Astrocyte (in vitro differentiated cells and primary cell): ENCODE results near the gene SLC52A3. TPM values are rescaled to one million over a fixed set of nuclear protein-coding genes. Genes with fewer than 3 reads are reported as not detected.

Experiments
- DNase-seq: peaks from one replicate; pipeline ENCODE4 v3.0.0-alpha.2; 2010; ENCODE audit warnings: low read depth
- FAIRE-seq: peaks from 2 replicates; lab custom pipeline; 2011; peaks lifted over from hg19 to GRCh38; lab: Jason Lieb, UNC
- H2AFZ ChIP-seq: 2 replicates; pipeline ENCODE4 v1.6.0; 2012; ENCODE audit warnings: low read depth, low read length, inconsistent platforms
- H3K27ac ChIP-seq: 2 replicates; pipeline ENCODE4 v1.5.1; 2011; ENCODE audit warnings: low read depth, low read length, inconsistent platforms
- H3K27me3 ChIP-seq: 2 replicates; pipeline ENCODE4 v1.6.0; 2011; ENCODE audit warnings: low read length, inconsistent platforms; ENCODE audit not compliant: insufficient read depth
- H3K36me3 ChIP-seq: 2 replicates; pipeline ENCODE4 v1.5.1; 2011; ENCODE audit warnings: low read length, inconsistent platforms; ENCODE audit not compliant: insufficient read depth
- H3K4me1 ChIP-seq: 2 replicates; pipeline ENCODE4 v1.5.1; 2011; ENCODE audit warnings: low read length, inconsistent platforms; ENCODE audit not compliant: insufficient read depth
- H3K4me2 ChIP-seq: 2 replicates; pipeline ENCODE4 v1.6.0; 2012; ENCODE audit warnings: low read length, inconsistent platforms
- H3K4me3 ChIP-seq: 2 replicates; pipeline ENCODE4 v1.5.1; 2011; ENCODE audit warnings: low read depth, mild to moderate bottlenecking, low read length, inconsistent platforms; ENCODE audit not compliant: insufficient read depth
- H3K79me2 ChIP-seq: 2 replicates; pipeline ENCODE4 v1.6.0; 2012; ENCODE audit warnings: mild to moderate bottlenecking, low read length, inconsistent platforms; ENCODE audit not compliant: insufficient read depth
- H3K9ac ChIP-seq: 2 replicates; pipeline ENCODE4 v1.6.0; 2012; ENCODE audit warnings: mild to moderate bottlenecking, low read length, inconsistent platforms
- H3K9me3 ChIP-seq: 2 replicates; pipeline ENCODE4 v1.5.1; 2012; ENCODE audit warnings: low read depth, mild to moderate bottlenecking, low read length, inconsistent platforms; ENCODE audit not compliant: insufficient read depth
- H4K20me1 ChIP-seq: 2 replicates; pipeline ENCODE4 v1.6.0; 2012; ENCODE audit warnings: low read length, inconsistent platforms; ENCODE audit not compliant: insufficient read depth
- H3K27ac Mint-ChIP-seq: one replicate; pipeline ENCODE4 v1.8.0; 2021; ENCODE audit warnings: mild to moderate bottlenecking, mixed read lengths; ENCODE audit not compliant: unreplicated experiment
- H3K27me3 Mint-ChIP-seq: one replicate; pipeline ENCODE4 v1.8.0; 2021; ENCODE audit warnings: low read depth, mixed read lengths; ENCODE audit not compliant: unreplicated experiment
- H3K36me3 Mint-ChIP-seq: one replicate; pipeline ENCODE4 v1.8.0; 2021; ENCODE audit warnings: low read depth, mixed read lengths; ENCODE audit not compliant: unreplicated experiment
- H3K4me1 Mint-ChIP-seq: one replicate; pipeline ENCODE4 v1.8.0; 2021; ENCODE audit warnings: low read depth, mixed read lengths; ENCODE audit not compliant: unreplicated experiment
- H3K4me3 Mint-ChIP-seq: one replicate; pipeline ENCODE4 v1.8.0; 2021; ENCODE audit warnings: mild to moderate bottlenecking, moderate library complexity, mixed read lengths; ENCODE audit not compliant: unreplicated experiment
- H3K9me3 Mint-ChIP-seq: one replicate; pipeline ENCODE4 v1.8.0; 2021; ENCODE audit warnings: mild to moderate bottlenecking, mixed read lengths; ENCODE audit not compliant: unreplicated experiment
- CTCF ChIP-seq: IDR thresholded peaks from 2 replicates; pipeline ENCODE4 v1.5.1; 2011; ENCODE audit warnings: low read depth, mild to moderate bottlenecking, inconsistent platforms, low read length, moderate library complexity; ENCODE audit not compliant: insufficient read depth
- EZH2 ChIP-seq: IDR thresholded peaks from 2 replicates; pipeline ENCODE4 v1.6.1; 2012; ENCODE audit warnings: mild to moderate bottlenecking, low read length, inconsistent platforms; ENCODE audit not compliant: insufficient read depth
- total RNA-seq: library from RNA; stranded (reverse); gene quantifications from 2 replicates; pipeline ENCODE4 v1.2.1, GENCODE V29; 2021

The SLC52A3 gene
- total RNA-seq, 1 donor from 2014 or later: 0.09 TPM

- Histone ChIP-seq H3K4me3 (no peak overlapping the region), H3K27ac (no peak overlapping the region), H3K36me3 (no peaks in the 10 kb centered on the region), H3K79me2 (no peaks in the 10 kb centered on the region), H4K20me1 (no peaks in the 10 kb centered on the region), H3K27me3 (peaks cover 13% of the 10 kb centered on the region), H3K9me3 (no peaks in the 10 kb centered on the region), H3K4me2 (no peak overlapping the region), H3K4me1 (no peaks in the 10 kb centered on the region), H2AFZ (no peak overlapping the region), H3K9ac (no peak overlapping the region)
- no peaks in the 10 kb centered on the region for H3K4me1 Mint-ChIP-seq
- no peaks in the 10 kb centered on the region for H3K36me3 Mint-ChIP-seq
- no peak overlapping the region for H3K4me3 Mint-ChIP-seq
- FAIRE-seq (no peak), DNase-seq (no peak)
- peaks cover 46% of the 10 kb centered on the region for H3K27me3 Mint-ChIP-seq
- no peaks in the 10 kb centered on the region for H3K9me3 Mint-ChIP-seq
- TF ChIP-seq CTCF: no peak
- TF ChIP-seq EZH2: no peak
- no peak overlapping the region for H3K27ac Mint-ChIP-seq
Measured at GRCh38 chr20:732727-733126, 35.6 kb downstream of the SLC52A3 start.

GRCh38 chr20:731891-732560 lies 36.3 kb downstream of the SLC52A3 start:
- Histone ChIP-seq H3K27ac (no peak overlapping the region), H3K9ac (no peak overlapping the region), H3K9me3 (no peaks in the 10 kb centered on the region), H3K4me1 (no peaks in the 10 kb centered on the region), H3K27me3 (peaks cover 16% of the 10 kb centered on the region), H4K20me1 (no peaks in the 10 kb centered on the region), H3K4me2 (no peak overlapping the region), H3K4me3 (no peak overlapping the region), H3K36me3 (no peaks in the 10 kb centered on the region), H3K79me2 (no peaks in the 10 kb centered on the region), H2AFZ (no peak overlapping the region)
- no peaks in the 10 kb centered on the region for H3K9me3 Mint-ChIP-seq
- FAIRE-seq: no peak
- H3K4me3 Mint-ChIP-seq: no peak overlapping the region
- H3K36me3 Mint-ChIP-seq: no peaks in the 10 kb centered on the region
- H3K27ac Mint-ChIP-seq: no peak overlapping the region
- no peak for DNase-seq
- no peaks in the 10 kb centered on the region for H3K4me1 Mint-ChIP-seq
- no peak for TF ChIP-seq EZH2
- no peak for TF ChIP-seq CTCF
- H3K27me3 Mint-ChIP-seq: peaks cover 49% of the 10 kb centered on the region

GRCh38 chr20:730005-730404 lies 38.3 kb downstream of the SLC52A3 start:
- H3K79me2 ChIP-seq: no peaks in the 10 kb centered on the region
- Mint-ChIP-seq H3K4me1 (no peaks in the 10 kb centered on the region), H3K27me3 (peaks cover 61% of the 10 kb centered on the region), H3K9me3 (no peaks in the 10 kb centered on the region), H3K36me3 (no peaks in the 10 kb centered on the region), H3K27ac (no peak overlapping the region), H3K4me3 (no peak overlapping the region)
- no peak overlapping the region for H3K4me2 ChIP-seq
- peaks cover 26% of the 10 kb centered on the region for H3K27me3 ChIP-seq
- no peak overlapping the region for H3K4me3 ChIP-seq
- FAIRE-seq (no peak), DNase-seq (no peak)
- H3K9ac ChIP-seq: no peak overlapping the region
- no peaks in the 10 kb centered on the region for H4K20me1 ChIP-seq
- no peak overlapping the region for H2AFZ ChIP-seq
- no peak overlapping the region for H3K27ac ChIP-seq
- TF ChIP-seq EZH2: no peak
- TF ChIP-seq CTCF: no peak
- H3K4me1 ChIP-seq: no peaks in the 10 kb centered on the region
- no peaks in the 10 kb centered on the region for H3K9me3 ChIP-seq
- no peaks in the 10 kb centered on the region for H3K36me3 ChIP-seq
